ENCODE results near the gene PCBP3. TPM values are rescaled to one million over a fixed set of nuclear protein-coding genes. Genes with fewer than 3 reads are reported as not detected.

The PCBP3 gene
- total RNA-seq, 2 experiments from 2014 or later, result 1.9 to 2.2 TPM

DNA sequence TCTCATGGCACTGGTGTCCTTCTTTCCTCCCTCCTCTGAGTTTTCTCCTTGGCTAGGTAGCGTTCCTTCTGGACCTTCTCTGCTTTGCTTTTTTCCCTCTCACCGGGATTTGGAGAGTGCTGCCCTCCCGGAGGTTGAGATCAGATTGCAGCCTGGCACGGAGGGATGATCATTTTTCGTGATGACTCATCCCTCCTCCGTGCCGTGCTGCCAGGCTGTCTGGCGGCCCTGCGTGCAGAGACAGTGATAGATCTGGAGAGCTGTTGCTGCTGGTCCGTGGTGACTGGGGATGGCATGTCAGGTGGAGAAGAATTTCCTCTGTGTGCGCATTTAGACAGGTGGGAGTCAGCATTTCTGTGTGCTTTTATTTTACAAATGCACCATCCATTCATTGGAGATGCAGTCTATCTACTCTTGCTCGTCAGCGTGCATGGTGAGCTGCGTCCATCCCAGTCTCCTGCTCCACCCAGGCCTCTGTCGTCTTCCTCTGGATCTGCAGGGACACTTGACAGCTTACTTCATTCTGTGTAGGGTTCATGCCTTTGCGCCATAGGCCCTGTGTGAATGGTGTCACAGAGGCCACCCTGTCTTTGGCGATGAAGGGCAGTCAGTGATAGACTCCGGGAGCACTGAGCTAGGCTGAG is 104.4 kb downstream of the PCBP3 start:
- no peak overlapping the region for H3K4me3 Mint-ChIP-seq
- H3K27ac Mint-ChIP-seq, result no peak overlapping the region
- peaks cover 2% of the 10 kb centered on the region for H3K9me3 Mint-ChIP-seq
- peaks cover 3% of the 10 kb centered on the region for H3K36me3 Mint-ChIP-seq (ENCODE audit: low read depth)
- DNase-seq (no peak), ATAC-seq (no peak)
- ChIA-PET POLR2A (interaction anchor here (0.5 kb wide), 1 partner anchor 9 kb away, joined by 3 read pairs; no protein-coding TSS in a partner anchor), CTCF (no interaction called here)
- no peaks in the 10 kb centered on the region for H3K27me3 Mint-ChIP-seq
- intact Hi-C loops (cut with micrococcal nuclease), result no loop called here
- peaks cover 8% of the 10 kb centered on the region for H3K4me1 Mint-ChIP-seq (ENCODE audit: low read depth)
- no peak for TF ChIP-seq CTCF (IDR thresholded peaks at IDR 0.05)

GRCh38 chr21:45748593-45748992 is 105.1 kb downstream of the PCBP3 start:
- TF ChIP-seq CTCF (IDR thresholded peaks at IDR 0.05), result no peak
- H3K4me1 Mint-ChIP-seq (ENCODE audit: low read depth), result peaks cover 10% of the 10 kb centered on the region
- no peaks in the 10 kb centered on the region for H3K27me3 Mint-ChIP-seq
- no peak for DNase-seq
- POLR2A ChIA-PET, result interaction anchor here (1.1 kb wide), 1 partner anchor 8 kb away, joined by 5 read pairs; no protein-coding TSS in a partner anchor
- intact Hi-C loops (cut with micrococcal nuclease), result no loop called here
- H3K27ac Mint-ChIP-seq, result no peak overlapping the region
- no peak overlapping the region for H3K4me3 Mint-ChIP-seq
- peaks cover 2% of the 10 kb centered on the region for H3K9me3 Mint-ChIP-seq
- ATAC-seq, result no peak
- CTCF ChIA-PET, result no interaction called here
- H3K36me3 Mint-ChIP-seq (ENCODE audit: low read depth), result peaks cover 3% of the 10 kb centered on the region

GRCh38 chr21:45749974-45750373 is 106.4 kb downstream of the PCBP3 start:
- TF ChIP-seq CTCF (IDR thresholded peaks at IDR 0.05), result no peak
- Mint-ChIP-seq H3K27ac (no peak overlapping the region), H3K36me3 (ENCODE audit: low read depth) (peaks cover 3% of the 10 kb centered on the region), H3K4me3 (no peak overlapping the region), H3K9me3 (peaks cover 2% of the 10 kb centered on the region), H3K27me3 (no peaks in the 10 kb centered on the region), H3K4me1 (ENCODE audit: low read depth) (peaks cover 11% of the 10 kb centered on the region)
- DNase-seq, result no peak
- intact Hi-C loops (cut with micrococcal nuclease), result no loop called here
- ChIA-PET CTCF (no interaction called here), POLR2A (interaction anchor here (1.4 kb wide), 1 partner anchor 15 kb away, joined by 3 read pairs; no protein-coding TSS in a partner anchor)
- ATAC-seq, result no peak

- H3K4me3 Mint-ChIP-seq, result no peak overlapping the region
- H3K27me3 Mint-ChIP-seq, result no peaks in the 10 kb centered on the region
- no peaks in the 10 kb centered on the region for H3K36me3 Mint-ChIP-seq (ENCODE audit: low read depth)
- peaks cover 1% of the 10 kb centered on the region for H3K9me3 Mint-ChIP-seq
- POLR2A ChIA-PET, result no interaction called here
- intact Hi-C loops (cut with micrococcal nuclease), result no loop called here
- no peak for DNase-seq
- H3K4me1 Mint-ChIP-seq (ENCODE audit: low read depth), result peaks cover 11% of the 10 kb centered on the region
- TF ChIP-seq CTCF (IDR thresholded peaks at IDR 0.05), result no peak
- no peak for ATAC-seq
- no peak overlapping the region for H3K27ac Mint-ChIP-seq
- CTCF ChIA-PET, result interaction anchor here (0.8 to 1.0 kb wide), 2 partner anchors 8 to 13 kb away, joined by 3 to 5 read pairs; no protein-coding TSS in a partner anchor
Measured at GRCh38 chr21:45750936-45751335, 107.4 kb downstream of the PCBP3 start.

- Mint-ChIP-seq H3K4me3 (no peak overlapping the region), H3K27me3 (no peaks in the 10 kb centered on the region), H3K36me3 (ENCODE audit: low read depth) (no peaks in the 10 kb centered on the region), H3K4me1 (ENCODE audit: low read depth) (peaks cover 11% of the 10 kb centered on the region), H3K27ac (no peak overlapping the region), H3K9me3 (peaks cover 5% of the 10 kb centered on the region)
- ChIA-PET CTCF (interaction anchor here (1.2 to 1.7 kb wide), 2 partner anchors 11 to 34 kb away, joined by 3 read pairs; no protein-coding TSS in a partner anchor), POLR2A (no interaction called here)
- TF ChIP-seq CTCF (IDR thresholded peaks at IDR 0.05), result no peak
- ATAC-seq (no peak), DNase-seq (no peak)
- intact Hi-C loops (cut with micrococcal nuclease), result no loop called here
Measured at GRCh38 chr21:45753445-45753844, 109.9 kb downstream of the PCBP3 start.
